K562 (cell line): Measurements from ENCODE around the gene ADGRF5. TPM values are rescaled to one million over a fixed set of nuclear protein-coding genes. Genes with fewer than 3 reads are reported as not detected.

Experiments used
- ATAC-seq: fragments of 200-7000 bp; cut with Tn5 transposase; 3 replicates; pipeline ENCODE4 v1.9.1; 2020; ENCODE audit warnings: moderate library complexity
- BruUV-seq: library from RNA; stranded (reverse); fragments of 400-500 nt; replicated peaks from 2 replicates; lab custom pipeline; 2021; lab: Mats Ljungman, UMichigan
- CTCF ChIA-PET: fragments of 300-600 bp; formaldehyde crosslinking; extraction: SDS; loops from one replicate; lab custom pipeline; 2021; ENCODE audit warnings: low intra/inter-chr PET ratio; lab: Yijun Ruan, JAX
- POLR2A ChIA-PET: fragments of 300-600, 350-650 bp; sonication (Branson Sonifier 250); formaldehyde crosslinking; extraction: SDS; loops from one replicate; lab custom pipeline; 2021; ENCODE audit warnings: antibody characterized with exemption, inconsistent platforms; lab: Yijun Ruan, JAX
- DNase-seq, 4 experiments: peaks; one replicate each; pipeline versions ENCODE4 v3.0.0 to v3.0.0-alpha.2; 2011 to 2018; ENCODE audit warnings: low spot score in 3 of 4, mixed read lengths in 3 of 4; ENCODE audit errors: extremely low read depth in 1 of 4
- FAIRE-seq: peaks from 2 replicates; lab custom pipeline; 2011; peaks lifted over from hg19 to GRCh38; lab: Jason Lieb, UNC
- H2AFZ ChIP-seq: 2 replicates; pipeline ENCODE4 v1.6.0; 2011; ENCODE audit warnings: low read depth, low read length, control low read depth, inconsistent platforms
- H3K27ac ChIP-seq: fragments of 200-600 bp; 3 replicates; pipeline ENCODE4 v1.8.0; 2011; ENCODE audit warnings: low read depth, mild to moderate bottlenecking, control low read depth, inconsistent platforms, low read length, moderate library complexity, mixed read lengths; ENCODE audit errors: extremely low read depth
- H3K27me3 ChIP-seq, 2 experiments: fragments of 300-600 bp in 1 of 2; 2 replicates in 1 of 2; 3 replicates in 1 of 2; pipeline versions ENCODE4 v1.6.0 to v1.8.0; 2011; ENCODE audit warnings: inconsistent platforms in 2 of 2, low read length in 2 of 2, mild to moderate bottlenecking in 1 of 2, mixed read lengths in 1 of 2, moderate library complexity in 1 of 2; ENCODE audit not compliant: control insufficient read depth in 2 of 2, insufficient read depth in 2 of 2
- H3K36me3 ChIP-seq: fragments of 300-600 bp; 3 replicates; pipeline ENCODE4 v1.8.0; 2011; ENCODE audit warnings: mild to moderate bottlenecking, low read length, inconsistent platforms; ENCODE audit not compliant: control insufficient read depth, insufficient read depth
- H3K4me1 ChIP-seq, 2 experiments: fragments of 200-600 bp in 1 of 2; replicated peaks in 1 of 2; 2 replicates in 1 of 2; 3 replicates in 1 of 2; pipeline versions ENCODE4 v1.5.1 to v1.8.0; 2011; ENCODE audit warnings: inconsistent platforms in 2 of 2, low read length in 2 of 2, mild to moderate bottlenecking in 1 of 2, mixed read lengths in 1 of 2, moderate library complexity in 1 of 2; ENCODE audit not compliant: control insufficient read depth in 2 of 2, insufficient read depth in 2 of 2
- H3K4me2 ChIP-seq: 2 replicates; pipeline ENCODE4 v1.6.1; 2011; ENCODE audit warnings: low read length, control low read depth, inconsistent platforms, mixed read lengths; ENCODE audit not compliant: insufficient read depth
- H3K4me3 ChIP-seq: fragments of 200-600 bp; sonication (generic), shearing (Covaris generic); 2 replicates; pipeline ENCODE4 v1.5.1; 2016; ENCODE audit warnings: control low read depth, inconsistent platforms
- H3K79me2 ChIP-seq: fragments of 200-600 bp; 3 replicates; pipeline ENCODE4 v1.8.0; 2011; ENCODE audit warnings: low read length, inconsistent platforms; ENCODE audit not compliant: control insufficient read depth, insufficient read depth
- H3K9ac ChIP-seq, 2 experiments: 2 replicates each; pipeline versions ENCODE4 v1.6.0 to v1.6.1; 2011; ENCODE audit warnings: low read depth in 2 of 2, low read length in 2 of 2, control low read depth in 1 of 2, inconsistent platforms in 1 of 2, mild to moderate bottlenecking in 1 of 2, mixed read lengths in 1 of 2; ENCODE audit not compliant: insufficient read depth in 1 of 2
- H3K9me1 ChIP-seq: one replicate; pipeline ENCODE4 v1.6.0; 2011; ENCODE audit warnings: inconsistent platforms, mild to moderate bottlenecking, low read length, moderate library complexity; ENCODE audit not compliant: control insufficient read depth, insufficient read depth
- H3K9me3 ChIP-seq: replicated peaks from 2 replicates; pipeline ENCODE4 v1.5.1; 2011; ENCODE audit warnings: low read depth, low read length, inconsistent platforms; ENCODE audit not compliant: control insufficient read depth, insufficient read depth
- H4K20me1 ChIP-seq: replicated peaks from 2 replicates; pipeline ENCODE4 v1.6.1; 2011; ENCODE audit warnings: low read length, inconsistent platforms, mixed read lengths; ENCODE audit not compliant: control insufficient read depth, insufficient read depth
- HIVEP1 ChIP-seq: fragments of 250-450 bp; sonication (Bioruptor Pico); IDR thresholded peaks from 2 replicates; pipeline ENCODE4 v1.4.0; 2020; ENCODE audit warnings: mild to moderate bottlenecking
- NR2C1 ChIP-seq, 2 experiments: fragments of 450-650 bp; IDR thresholded peaks; 2 replicates each; pipeline ENCODE4 v1.6.1; 2017; ENCODE audit warnings: mild to moderate bottlenecking in 2 of 2, antibody characterized with exemption in 1 of 2, inconsistent platforms in 1 of 2, missing compliant biosample characterization in 1 of 2, missing genetic modification characterization in 1 of 2
- POLR2AphosphoS5 ChIP-seq: IDR thresholded peaks from 2 replicates; pipeline ENCODE4 v1.6.1; 2011; ENCODE audit warnings: mild to moderate bottlenecking, low read depth, low read length, moderate library complexity; ENCODE audit not compliant: control insufficient read depth, insufficient read depth
- WGBS: fragments of 100-300 bp; shearing (Covaris generic); methylation state at CpG from one replicate; pipeline ENCODE4 v1.1.6; 2016; ENCODE audit warnings: low coverage, mixed read lengths; ENCODE audit not compliant: insufficient coverage; ENCODE audit errors: missing lambda C conversion rate; 5-methylcytosine and 5-hydroxymethylcytosine counted together
- in situ Hi-C: fragments of 300-500 bp; cut with MboI; formaldehyde crosslinking; loops from 4 replicates; pipeline ENCODE4 v1.15.0; 2018; ENCODE audit warnings: inconsistent platforms, mixed read lengths
- intact Hi-C: fragments of 100-400 bp; cut with micrococcal nuclease; formaldehyde crosslinking; loops from 2 replicates; pipeline ENCODE4 v1.14.2; 2022
- polyA plus RNA-seq, 8 experiments: library from polyadenylated mRNA; depleted of rRNA in 4 of 8; stranded (reverse) in 5 of 8; unstranded in 3 of 8; fragments of >200 nt; fragmentation: Nextera tagmentation in 2 of 8; fragmentation: Illumina TruSeq in 1 of 8; extraction: Ambion mirVana in 2 of 8; extraction: Trizol in 1 of 8; gene quantifications; 2 replicates each; pipeline versions ENCODE4 v1.2.1 to v1.2.3, GENCODE V29; 2011 to 2014; ENCODE audit warnings: inconsistent platforms in 1 of 8, missing spikeins in 1 of 8
- total RNA-seq, 7 experiments: library from RNA; depleted of rRNA in 6 of 7; stranded (reverse); fragments of >200 nt in 6 of 7; fragmentation: Illumina TruSeq in 2 of 7; extraction: Trizol in 2 of 7; gene quantifications; 2 replicates each; pipeline versions ENCODE4 v1.2.1 to v1.2.3, GENCODE V29; 2011 to 2021; ENCODE audit warnings: low replicate concordance in 1 of 7
- TF ChIP-seq, protein P1 (sequence below): sonication (generic); formaldehyde crosslinking; IDR thresholded peaks from 2 replicates; pipeline ENCODE4 v1.5.0; 2020; ENCODE audit warnings: missing genetic modification reagents

ADGRF5 gene
- total and polyA plus RNA-seq, 9 of the 15 experiments (the other 6 are each of a cell fraction or from before 2014, with no cell fraction given), result 0.07 TPM; not detected in 8

DNA sequence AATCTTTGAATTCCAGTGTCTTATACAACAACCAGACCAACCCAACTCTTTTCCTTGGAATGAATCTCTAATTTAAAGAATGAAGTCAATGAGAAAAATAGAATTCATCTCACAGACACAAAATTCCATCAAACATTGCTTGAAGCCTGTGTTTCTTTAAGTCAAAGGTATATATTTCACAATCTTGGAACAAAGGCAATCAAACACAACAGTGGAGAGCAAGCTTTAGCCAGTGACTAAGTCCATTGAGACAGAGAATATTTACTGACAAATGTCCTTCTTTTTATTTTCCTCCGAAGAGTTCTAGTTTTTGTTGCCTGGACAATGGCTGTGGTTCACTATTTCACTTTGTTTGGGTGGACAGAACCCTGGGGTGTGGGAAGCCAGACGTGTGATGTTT is 92.8 kb downstream of the ADGRF5 start (continued):
- TF ChIP-seq NR2C1 (IDR thresholded peaks at IDR 0.05) (no peak), NR2C1 (tag; IDR thresholded peaks at IDR 0.05) (no peak)
- TF ChIP-seq, protein P1, sequence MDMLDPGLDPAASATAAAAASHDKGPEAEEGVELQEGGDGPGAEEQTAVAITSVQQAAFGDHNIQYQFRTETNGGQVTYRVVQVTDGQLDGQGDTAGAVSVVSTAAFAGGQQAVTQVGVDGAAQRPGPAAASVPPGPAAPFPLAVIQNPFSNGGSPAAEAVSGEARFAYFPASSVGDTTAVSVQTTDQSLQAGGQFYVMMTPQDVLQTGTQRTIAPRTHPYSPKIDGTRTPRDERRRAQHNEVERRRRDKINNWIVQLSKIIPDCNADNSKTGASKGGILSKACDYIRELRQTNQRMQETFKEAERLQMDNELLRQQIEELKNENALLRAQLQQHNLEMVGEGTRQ (CRISPR knock-in tag), result no peak

DNA sequence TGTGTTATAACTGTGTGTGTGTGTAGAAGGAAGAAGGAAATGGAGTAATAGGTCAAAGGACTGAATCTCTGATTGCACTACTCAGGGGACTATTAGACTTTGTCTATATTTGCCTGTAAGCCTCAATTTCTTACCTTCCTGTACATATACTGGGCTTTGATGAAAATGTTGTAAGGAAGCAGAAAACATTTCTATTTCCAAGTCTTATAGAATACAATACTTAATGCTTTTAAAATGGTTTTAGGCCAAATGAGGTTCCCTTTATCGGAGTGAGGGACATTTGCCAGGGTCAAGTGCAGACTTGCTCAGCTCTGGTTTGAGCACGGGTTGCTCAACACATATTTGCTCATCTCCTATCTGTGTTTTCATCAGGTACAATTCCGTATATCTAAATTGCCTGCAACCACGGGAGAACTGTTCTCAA is 100.3 kb downstream of the ADGRF5 start:
- Histone ChIP-seq H3K27me3 (no peaks in the 10 kb centered on the region), H3K4me1 (no peaks in the 10 kb centered on the region), H3K36me3 (no peaks in the 10 kb centered on the region), H3K9me3 (no peaks in the 10 kb centered on the region), H3K9ac (no peak overlapping the region), H3K9me1 (no peaks in the 10 kb centered on the region), H3K4me2 (no peak overlapping the region), H4K20me1 (no peaks in the 10 kb centered on the region), H3K27ac (no peak overlapping the region), H3K79me2 (no peaks in the 10 kb centered on the region), H2AFZ (no peak overlapping the region), H3K4me3 (no peak overlapping the region)
- DNase-seq, result no peak
- no peak for FAIRE-seq
- ChIA-PET CTCF (no interaction called here), POLR2A (no interaction called here)
- in situ Hi-C loops, result no loop called here
- intact Hi-C loops, result no loop called here
- no peak for ATAC-seq
- TF ChIP-seq HIVEP1 (no peak), POLR2AphosphoS5 (no peak)
- no TSS peak for BruUV-seq
- WGBS, result 1% methylated on average over 4 of the region's 4 CpGs
